ENCODE measurements around the gene CYP46A1.

GRCh38 chr14:99773521-99774497 is 89.7 kb downstream of the CYP46A1 start:
- TF ChIP-seq EP300 (IDR thresholded peaks at IDR 0.05): no peak
- no peak for TF ChIP-seq CTCF (IDR thresholded peaks at IDR 0.05)
- no peak for TF ChIP-seq GATA3 (IDR thresholded peaks at IDR 0.05; ENCODE audit: borderline replicate concordance)
- TF ChIP-seq, protein P1, sequence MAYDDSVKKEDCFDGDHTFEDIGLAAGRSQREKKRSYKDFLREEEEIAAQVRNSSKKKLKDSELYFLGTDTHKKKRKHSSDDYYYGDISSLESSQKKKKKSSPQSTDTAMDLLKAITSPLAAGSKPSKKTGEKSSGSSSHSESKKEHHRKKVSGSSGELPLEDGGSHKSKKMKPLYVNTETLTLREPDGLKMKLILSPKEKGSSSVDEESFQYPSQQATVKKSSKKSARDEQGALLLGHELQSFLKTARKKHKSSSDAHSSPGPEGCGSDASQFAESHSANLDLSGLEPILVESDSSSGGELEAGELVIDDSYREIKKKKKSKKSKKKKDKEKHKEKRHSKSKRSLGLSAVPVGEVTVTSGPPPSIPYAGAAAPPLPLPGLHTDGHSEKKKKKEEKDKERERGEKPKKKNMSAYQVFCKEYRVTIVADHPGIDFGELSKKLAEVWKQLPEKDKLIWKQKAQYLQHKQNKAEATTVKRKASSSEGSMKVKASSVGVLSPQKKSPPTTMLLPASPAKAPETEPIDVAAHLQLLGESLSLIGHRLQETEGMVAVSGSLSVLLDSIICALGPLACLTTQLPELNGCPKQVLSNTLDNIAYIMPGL (CRISPR knock-in tag; IDR thresholded peaks at IDR 0.05; ENCODE audit: borderline replicate concordance): no peak
- no peak for TF ChIP-seq ELK1 (IDR thresholded peaks at IDR 0.05; ENCODE audit: low read depth, low read length)
- TF ChIP-seq REST (IDR thresholded peaks at IDR 0.05): no peak
- no peak for TF ChIP-seq MYC (IDR thresholded peaks at IDR 0.05; ENCODE audit: borderline replicate concordance, low read length)
- TF ChIP-seq, protein P2, sequence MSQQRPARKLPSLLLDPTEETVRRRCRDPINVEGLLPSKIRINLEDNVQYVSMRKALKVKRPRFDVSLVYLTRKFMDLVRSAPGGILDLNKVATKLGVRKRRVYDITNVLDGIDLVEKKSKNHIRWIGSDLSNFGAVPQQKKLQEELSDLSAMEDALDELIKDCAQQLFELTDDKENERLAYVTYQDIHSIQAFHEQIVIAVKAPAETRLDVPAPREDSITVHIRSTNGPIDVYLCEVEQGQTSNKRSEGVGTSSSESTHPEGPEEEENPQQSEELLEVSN (IDR thresholded peaks at IDR 0.05; ENCODE audit: borderline replicate concordance, low read depth): no peak
- TF ChIP-seq CHD2 (IDR thresholded peaks at IDR 0.05; ENCODE audit: low read length, partially characterized antibody): no peak
- TF ChIP-seq, protein P3, sequence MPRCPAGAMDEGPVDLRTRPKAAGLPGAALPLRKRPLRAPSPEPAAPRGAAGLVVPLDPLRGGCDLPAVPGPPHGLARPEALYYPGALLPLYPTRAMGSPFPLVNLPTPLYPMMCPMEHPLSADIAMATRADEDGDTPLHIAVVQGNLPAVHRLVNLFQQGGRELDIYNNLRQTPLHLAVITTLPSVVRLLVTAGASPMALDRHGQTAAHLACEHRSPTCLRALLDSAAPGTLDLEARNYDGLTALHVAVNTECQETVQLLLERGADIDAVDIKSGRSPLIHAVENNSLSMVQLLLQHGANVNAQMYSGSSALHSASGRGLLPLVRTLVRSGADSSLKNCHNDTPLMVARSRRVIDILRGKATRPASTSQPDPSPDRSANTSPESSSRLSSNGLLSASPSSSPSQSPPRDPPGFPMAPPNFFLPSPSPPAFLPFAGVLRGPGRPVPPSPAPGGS (IDR thresholded peaks at IDR 0.05): no peak
